HepG2 (cell line): ENCODE measurements around the gene MRE11.

Source experiments
- HOMEZ ChIP-seq: IDR thresholded peaks from 2 replicates; pipeline ENCODE4 v1.6.1; 2016; ENCODE audit warnings: low read depth
- HOXA3 ChIP-seq: sonication (generic); formaldehyde crosslinking; IDR thresholded peaks from 2 replicates; pipeline ENCODE4 v1.5.0; 2020; ENCODE audit warnings: missing genetic modification reagents
- RAD21 ChIP-seq: fragments of 450-650 bp; formaldehyde crosslinking; IDR thresholded peaks from 2 replicates; pipeline ENCODE4 v1.5.0; 2020; ENCODE audit warnings: mild to moderate bottlenecking
- ZNF143 ChIP-seq: sonication (generic); formaldehyde crosslinking; IDR thresholded peaks from 2 replicates; pipeline ENCODE4 v1.4.0; 2020; ENCODE audit warnings: missing genetic modification reagents
- ZNF331 ChIP-seq: sonication (generic); formaldehyde crosslinking; IDR thresholded peaks from 2 replicates; pipeline ENCODE4 v1.4.0; 2020; ENCODE audit warnings: missing genetic modification reagents

GRCh38 chr11:94459576-94459975 lies 34.1 kb downstream of the MRE11 start:
- TF ChIP-seq HOXA3 (CRISPR knock-in tag) (no peak), ZNF331 (CRISPR knock-in tag) (no peak), ZNF143 (CRISPR knock-in tag) (no peak), RAD21 (CRISPR knock-in tag) (no peak), HOMEZ (CRISPR knock-in tag) (no peak)
